Ectodermal cell (in vitro differentiated cells): ENCODE data around the gene FIP1L1.

Experiments used
- H3K27ac ChIP-seq: 2 replicates; pipeline ENCODE4 v1.7.0; 2013; ENCODE audit warnings: mild to moderate bottlenecking, low read depth, low read length; ENCODE audit not compliant: insufficient read depth, poor library complexity, severe bottlenecking
- H3K27me3 ChIP-seq: 2 replicates; pipeline ENCODE4 v1.7.0; 2013; ENCODE audit warnings: mild to moderate bottlenecking, low read length; ENCODE audit not compliant: insufficient read depth, control insufficient read depth, poor library complexity, severe bottlenecking
- H3K36me3 ChIP-seq: one replicate; pipeline ENCODE4 v1.7.0; 2013; ENCODE audit warnings: low read length; ENCODE audit not compliant: control insufficient read depth, insufficient read depth
- H3K4me1 ChIP-seq: one replicate; pipeline ENCODE4 v1.7.0; 2013; ENCODE audit warnings: low read length; ENCODE audit not compliant: control insufficient read depth, insufficient read depth
- H3K4me3 ChIP-seq: 2 replicates; pipeline ENCODE4 v1.7.0; 2013; ENCODE audit warnings: low read depth, low read length, control low read depth; ENCODE audit not compliant: insufficient read depth
- H3K9me3 ChIP-seq: 2 replicates; pipeline ENCODE4 v1.7.0; 2013; ENCODE audit warnings: mild to moderate bottlenecking, low read length, moderate library complexity; ENCODE audit not compliant: control insufficient read depth
- WGBS, 2 experiments: methylation state at CpG; one replicate each; pipeline ENCODE4 v1.1.7; 2013; ENCODE audit warnings: missing lambda C conversion rate in 2 of 2; 5-methylcytosine and 5-hydroxymethylcytosine counted together

FIP1L1 gene

DNA sequence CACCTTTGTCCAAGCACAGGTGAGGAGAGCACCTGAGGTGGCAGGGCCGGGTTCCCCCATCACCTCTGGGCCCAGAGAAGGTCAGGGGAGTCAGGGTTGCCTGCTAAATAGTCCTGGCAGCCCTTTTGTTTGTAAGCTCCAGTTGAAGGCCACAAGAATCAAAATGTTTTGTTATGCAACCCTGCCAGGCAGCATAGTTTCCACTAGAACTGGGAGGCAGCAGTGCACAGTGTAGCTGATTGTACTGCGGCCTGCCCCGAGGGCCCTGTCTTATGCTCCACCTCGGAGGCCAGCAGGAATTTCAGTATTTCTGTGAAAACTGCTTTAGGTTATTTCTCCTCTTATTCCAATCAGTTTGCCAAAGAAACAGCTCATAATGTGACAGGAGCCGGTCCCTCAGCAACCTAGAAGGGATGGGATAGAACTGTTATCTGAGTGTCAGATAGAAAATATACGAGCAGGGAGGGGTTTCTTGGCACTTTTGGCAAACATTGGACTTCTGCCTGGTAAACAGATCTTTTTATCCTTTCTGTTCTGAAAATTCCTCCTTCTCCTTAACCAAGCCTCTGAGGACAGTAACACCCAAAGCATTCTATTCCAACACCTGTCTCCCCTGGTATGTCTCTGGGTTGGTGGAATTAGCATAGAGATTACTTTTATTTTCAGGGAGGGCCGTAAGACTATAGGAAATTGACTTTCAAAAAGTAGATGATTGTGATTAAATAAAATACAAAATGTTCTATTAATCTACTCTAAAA, 120.2 kb downstream of the FIP1L1 start:
- Histone ChIP-seq H3K9me3 (no peaks in the 10 kb centered on the region), H3K27me3 (no peaks in the 10 kb centered on the region), H3K4me3 (no peak overlapping the region), H3K4me1 (peaks cover 5% of the 10 kb centered on the region), H3K36me3 (no peaks in the 10 kb centered on the region), H3K27ac (no peak overlapping the region)
- WGBS, 2 experiments, result 76 to 80% methylated on average over 6 of the region's 7 CpGs

GRCh38 chr4:53498706-53499105, 121.3 kb downstream of the FIP1L1 start:
- no peaks in the 10 kb centered on the region for H3K36me3 ChIP-seq
- H3K4me1 ChIP-seq, result peaks cover 5% of the 10 kb centered on the region
- no peaks in the 10 kb centered on the region for H3K27me3 ChIP-seq
- no peak overlapping the region for H3K4me3 ChIP-seq
- H3K27ac ChIP-seq, result no peak overlapping the region
- WGBS, 2 experiments, result 95 to 96% methylated on average over 2 of the region's 2 CpGs
- no peaks in the 10 kb centered on the region for H3K9me3 ChIP-seq

DNA sequence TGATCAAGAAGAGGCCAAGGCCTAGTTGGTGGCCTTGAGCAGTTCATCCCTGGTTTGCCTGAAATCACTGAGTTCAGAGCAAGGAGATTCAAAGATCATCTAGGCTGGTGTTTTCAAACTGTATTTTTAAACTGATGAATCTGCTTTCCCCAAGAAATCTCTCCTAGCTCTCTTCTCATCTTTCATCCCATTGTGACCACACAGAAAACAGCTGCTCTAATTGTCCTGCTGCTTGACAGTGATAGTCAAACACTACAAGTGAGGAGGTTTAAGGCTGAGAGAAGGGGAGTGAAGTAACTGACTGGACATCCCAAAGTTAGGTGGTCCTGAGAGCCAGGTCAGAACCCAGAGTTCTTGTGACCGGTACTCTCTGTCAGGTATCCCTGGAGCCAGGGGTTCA, 122.3 kb downstream of the FIP1L1 start:
- Histone ChIP-seq H3K36me3 (no peaks in the 10 kb centered on the region), H3K9me3 (no peaks in the 10 kb centered on the region), H3K27ac (no peak overlapping the region), H3K27me3 (no peaks in the 10 kb centered on the region), H3K4me3 (no peak overlapping the region), H3K4me1 (peaks cover 5% of the 10 kb centered on the region)
- 91 to 98% methylated on average over 1 of the region's 1 CpG for WGBS, 2 experiments

GRCh38 chr4:53500546-53500945, 123.1 kb downstream of the FIP1L1 start:
- Histone ChIP-seq H3K4me3 (no peak overlapping the region), H3K27ac (no peak overlapping the region), H3K4me1 (peaks cover 5% of the 10 kb centered on the region), H3K9me3 (no peaks in the 10 kb centered on the region), H3K27me3 (no peaks in the 10 kb centered on the region), H3K36me3 (no peaks in the 10 kb centered on the region)
- 96 to 99% methylated on average over 2 of the region's 2 CpGs for WGBS, 2 experiments

DNA sequence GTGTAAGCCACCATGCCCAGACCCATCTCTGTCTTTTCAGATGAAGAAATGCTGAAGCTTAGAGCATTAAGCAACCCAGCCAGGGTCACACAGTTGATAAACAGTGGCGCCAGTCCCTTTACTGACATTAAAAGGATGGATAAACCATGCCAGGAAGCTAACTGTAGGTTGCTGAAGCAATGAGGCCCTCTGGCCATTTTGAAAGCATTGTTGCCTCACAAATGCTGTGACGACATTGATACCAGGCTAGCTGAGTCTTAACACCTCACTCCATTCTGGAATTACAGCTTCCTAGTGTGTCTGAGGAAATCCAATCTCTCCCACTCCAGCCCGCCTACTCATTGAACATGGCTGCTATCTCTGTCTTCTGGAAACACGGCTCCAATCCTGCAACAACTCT, 124.1 kb downstream of the FIP1L1 start:
- H3K9me3 ChIP-seq, result no peaks in the 10 kb centered on the region
- no peak overlapping the region for H3K4me3 ChIP-seq
- H3K27me3 ChIP-seq, result no peaks in the 10 kb centered on the region
- no peak overlapping the region for H3K27ac ChIP-seq
- peaks cover 5% of the 10 kb centered on the region for H3K4me1 ChIP-seq
- 92 to 94% methylated on average over 4 of the region's 4 CpGs for WGBS, 2 experiments
- no peaks in the 10 kb centered on the region for H3K36me3 ChIP-seq

- peaks cover 5% of the 10 kb centered on the region for H3K4me1 ChIP-seq
- WGBS, 2 experiments, result 90 to 96% methylated on average over 1 of the region's 1 CpG
- no peaks in the 10 kb centered on the region for H3K9me3 ChIP-seq
- no peak overlapping the region for H3K27ac ChIP-seq
- no peaks in the 10 kb centered on the region for H3K36me3 ChIP-seq
- H3K4me3 ChIP-seq, result no peak overlapping the region
- no peaks in the 10 kb centered on the region for H3K27me3 ChIP-seq
These were observed 124.7 kb downstream of the FIP1L1 start for GRCh38 chr4:53502094-53502493.

DNA sequence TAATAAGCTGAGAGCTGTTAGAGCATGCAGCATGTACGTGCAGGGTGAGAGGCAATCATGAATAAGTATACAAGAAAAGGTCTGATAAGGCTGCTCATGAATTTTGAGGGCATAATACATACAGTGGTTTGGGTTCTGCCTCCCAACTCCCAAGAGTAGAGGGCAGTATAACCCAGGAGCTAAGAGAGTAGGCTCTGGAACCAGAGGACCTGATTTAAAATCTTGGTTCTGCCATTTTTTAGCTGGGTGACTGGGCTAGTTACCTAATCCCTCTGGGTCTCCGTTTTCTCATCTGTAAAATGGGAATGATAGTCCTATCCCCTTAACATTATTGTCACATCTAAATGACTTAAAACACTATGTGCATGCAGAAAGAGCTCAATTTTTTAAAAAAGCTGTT, 128.5 kb downstream of the FIP1L1 start:
- Histone ChIP-seq H3K36me3 (no peaks in the 10 kb centered on the region), H3K27ac (no peak overlapping the region), H3K4me1 (no peaks in the 10 kb centered on the region), H3K9me3 (no peaks in the 10 kb centered on the region), H3K4me3 (no peak overlapping the region), H3K27me3 (no peaks in the 10 kb centered on the region)
- WGBS, 2 experiments, result 91 to 93% methylated on average over 2 of the region's 2 CpGs

GRCh38 chr4:53507058-53507457, 129.6 kb downstream of the FIP1L1 start:
- no peak overlapping the region for H3K4me3 ChIP-seq

DNA sequence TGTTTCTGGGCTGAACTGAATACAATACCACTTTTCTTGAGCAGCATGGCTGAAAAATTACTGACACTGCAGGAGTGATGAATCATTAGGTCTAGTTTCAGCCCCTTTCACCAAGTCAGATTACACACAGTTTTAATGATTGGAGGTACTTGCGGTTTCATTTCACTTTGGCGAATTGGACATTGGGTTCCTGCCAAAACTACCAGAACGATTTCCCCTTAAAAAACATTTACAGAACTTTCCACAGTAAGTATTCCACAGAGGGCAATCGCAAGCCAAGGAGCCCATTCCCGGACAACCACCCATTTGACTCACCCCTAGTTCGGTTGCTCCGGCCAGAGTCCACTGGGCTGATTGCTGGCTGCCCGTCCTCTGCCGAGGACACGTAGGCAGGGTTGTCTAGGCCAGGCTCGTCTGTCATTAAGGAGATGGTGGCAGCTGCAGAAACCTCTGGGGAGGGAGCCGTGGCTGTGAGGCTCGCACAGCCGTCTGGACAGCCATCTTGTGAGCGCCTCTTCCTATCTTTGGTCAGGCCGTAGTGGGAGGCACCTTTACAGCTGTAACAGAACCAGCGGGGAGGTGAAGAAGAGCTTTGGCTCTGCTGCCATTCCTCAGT, 130.3 kb downstream of the FIP1L1 start:
- no peak overlapping the region for H3K27ac ChIP-seq
- 92 to 94% methylated on average over 17 of the region's 17 CpGs for WGBS, 2 experiments
- H3K27me3 ChIP-seq, result no peaks in the 10 kb centered on the region
- H3K4me3 ChIP-seq, result no peak overlapping the region
- H3K4me1 ChIP-seq, result no peaks in the 10 kb centered on the region
- H3K9me3 ChIP-seq, result no peaks in the 10 kb centered on the region
- no peaks in the 10 kb centered on the region for H3K36me3 ChIP-seq

More at GRCh38 chr4:53507058-53507457, 129.6 kb downstream of the FIP1L1 start:
- Histone ChIP-seq H3K27me3 (no peaks in the 10 kb centered on the region), H3K36me3 (no peaks in the 10 kb centered on the region), H3K9me3 (no peaks in the 10 kb centered on the region), H3K4me1 (no peaks in the 10 kb centered on the region), H3K27ac (no peak overlapping the region)
- 96 to 97% methylated on average over 6 of the region's 7 CpGs for WGBS, 2 experiments

DNA sequence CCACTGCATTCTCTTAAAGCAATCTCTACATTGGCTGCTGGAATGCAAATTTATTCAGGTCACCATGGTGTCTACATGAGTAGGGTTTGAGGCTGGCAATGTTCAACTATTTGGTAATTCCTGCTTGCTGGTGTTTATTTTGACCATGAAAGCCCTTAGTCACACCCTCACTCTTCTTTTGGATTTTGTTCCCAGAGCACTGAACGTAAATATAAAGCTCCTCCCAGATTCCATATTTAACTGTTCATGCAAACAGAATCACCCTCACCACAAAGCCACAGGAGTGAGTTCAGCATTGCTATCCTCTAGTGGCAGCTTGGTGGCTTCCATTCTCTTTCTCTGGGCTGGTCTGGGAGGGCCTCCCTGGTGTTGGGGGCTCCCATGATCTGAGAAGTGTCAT, 131.0 kb downstream of the FIP1L1 start:
- 93 to 95% methylated on average over 1 of the region's 1 CpG for WGBS, 2 experiments
- H3K27me3 ChIP-seq, result no peaks in the 10 kb centered on the region
- H3K4me1 ChIP-seq, result no peaks in the 10 kb centered on the region
- no peaks in the 10 kb centered on the region for H3K36me3 ChIP-seq
- no peak overlapping the region for H3K27ac ChIP-seq
- no peaks in the 10 kb centered on the region for H3K9me3 ChIP-seq
- H3K4me3 ChIP-seq, result no peak overlapping the region
